SK-N-SH treated with all-trans-retinoic acid at 6 μM for 48 hours (cell line): Measurements from ENCODE around the gene PCDHGC3.

Experiments
- GLIS3 ChIP-seq: fragments of 250-450 bp; sonication (Bioruptor Pico); IDR thresholded peaks from 2 replicates; pipeline ENCODE4 v1.5.0; 2020; ENCODE audit warnings: mild to moderate bottlenecking, moderate library complexity
- PATZ1 ChIP-seq: fragments of 250-450 bp; sonication (Bioruptor Pico); IDR thresholded peaks from 2 replicates; pipeline ENCODE4 v1.8.0; 2020; ENCODE audit warnings: mild to moderate bottlenecking, moderate library complexity, borderline replicate concordance
- PPARA ChIP-seq: fragments of 250-450 bp; sonication (Bioruptor Pico); IDR thresholded peaks from 2 replicates; pipeline ENCODE4 v1.5.0; 2020; ENCODE audit warnings: mild to moderate bottlenecking, borderline replicate concordance
- RARB ChIP-seq: fragments of 250-450 bp; sonication (Bioruptor Pico); IDR thresholded peaks from 2 replicates; pipeline ENCODE4 v1.8.0; 2021; ENCODE audit warnings: mild to moderate bottlenecking, moderate library complexity
- TOX ChIP-seq: fragments of 250-450 bp; sonication (Bioruptor Pico); IDR thresholded peaks from 2 replicates; pipeline ENCODE4 v1.8.0; 2021; ENCODE audit warnings: mild to moderate bottlenecking, moderate library complexity, borderline replicate concordance
- ZC3H10 ChIP-seq: fragments of 250-450 bp; sonication (Bioruptor Pico); IDR thresholded peaks from 2 replicates; pipeline ENCODE4 v1.5.1; 2021; ENCODE audit warnings: mild to moderate bottlenecking, moderate library complexity
- ZFP3 ChIP-seq: fragments of 250-450 bp; sonication (Bioruptor Pico); IDR thresholded peaks from 2 replicates; pipeline ENCODE4 v1.5.0; 2020; ENCODE audit warnings: mild to moderate bottlenecking, moderate library complexity
- ZFP30 ChIP-seq: fragments of 450-650 bp; formaldehyde crosslinking; IDR thresholded peaks from 2 replicates; pipeline ENCODE4 v1.5.0; 2022; ENCODE audit warnings: mild to moderate bottlenecking, moderate library complexity
- ZNF70 ChIP-seq: fragments of 450-650 bp; formaldehyde crosslinking; IDR thresholded peaks from 2 replicates; pipeline ENCODE4 v1.5.0; 2020; ENCODE audit warnings: mild to moderate bottlenecking, moderate library complexity
- TF ChIP-seq, protein P1 (sequence below): fragments of 250-450 bp; sonication (Bioruptor Pico); IDR thresholded peaks from 2 replicates; pipeline ENCODE4 v1.5.0; 2020; ENCODE audit warnings: mild to moderate bottlenecking, moderate library complexity

DNA sequence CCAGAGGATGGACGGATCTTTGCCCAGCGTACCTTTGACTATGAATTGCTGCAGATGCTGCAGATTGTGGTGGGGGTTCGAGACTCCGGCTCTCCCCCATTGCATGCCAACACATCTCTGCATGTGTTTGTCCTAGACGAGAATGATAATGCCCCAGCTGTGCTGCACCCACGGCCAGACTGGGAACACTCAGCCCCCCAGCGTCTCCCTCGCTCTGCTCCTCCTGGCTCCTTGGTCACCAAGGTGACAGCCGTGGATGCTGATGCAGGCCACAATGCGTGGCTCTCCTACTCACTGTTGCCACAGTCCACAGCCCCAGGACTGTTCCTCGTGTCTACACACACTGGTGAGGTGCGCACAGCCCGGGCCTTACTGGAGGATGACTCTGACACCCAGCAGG, 15.0 kb downstream of the PCDHGC3 start:
- no peak for TF ChIP-seq RARB (CRISPR knock-in tag)
- TF ChIP-seq TOX (CRISPR knock-in tag): no peak
- TF ChIP-seq, protein P1, sequence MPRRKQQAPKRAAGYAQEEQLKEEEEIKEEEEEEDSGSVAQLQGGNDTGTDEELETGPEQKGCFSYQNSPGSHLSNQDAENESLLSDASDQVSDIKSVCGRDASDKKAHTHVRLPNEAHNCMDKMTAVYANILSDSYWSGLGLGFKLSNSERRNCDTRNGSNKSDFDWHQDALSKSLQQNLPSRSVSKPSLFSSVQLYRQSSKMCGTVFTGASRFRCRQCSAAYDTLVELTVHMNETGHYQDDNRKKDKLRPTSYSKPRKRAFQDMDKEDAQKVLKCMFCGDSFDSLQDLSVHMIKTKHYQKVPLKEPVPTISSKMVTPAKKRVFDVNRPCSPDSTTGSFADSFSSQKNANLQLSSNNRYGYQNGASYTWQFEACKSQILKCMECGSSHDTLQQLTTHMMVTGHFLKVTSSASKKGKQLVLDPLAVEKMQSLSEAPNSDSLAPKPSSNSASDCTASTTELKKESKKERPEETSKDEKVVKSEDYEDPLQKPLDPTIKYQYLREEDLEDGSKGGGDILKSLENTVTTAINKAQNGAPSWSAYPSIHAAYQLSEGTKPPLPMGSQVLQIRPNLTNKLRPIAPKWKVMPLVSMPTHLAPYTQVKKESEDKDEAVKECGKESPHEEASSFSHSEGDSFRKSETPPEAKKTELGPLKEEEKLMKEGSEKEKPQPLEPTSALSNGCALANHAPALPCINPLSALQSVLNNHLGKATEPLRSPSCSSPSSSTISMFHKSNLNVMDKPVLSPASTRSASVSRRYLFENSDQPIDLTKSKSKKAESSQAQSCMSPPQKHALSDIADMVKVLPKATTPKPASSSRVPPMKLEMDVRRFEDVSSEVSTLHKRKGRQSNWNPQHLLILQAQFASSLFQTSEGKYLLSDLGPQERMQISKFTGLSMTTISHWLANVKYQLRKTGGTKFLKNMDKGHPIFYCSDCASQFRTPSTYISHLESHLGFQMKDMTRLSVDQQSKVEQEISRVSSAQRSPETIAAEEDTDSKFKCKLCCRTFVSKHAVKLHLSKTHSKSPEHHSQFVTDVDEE (CRISPR knock-in tag): no peak
- no peak for TF ChIP-seq ZFP3
- no peak for TF ChIP-seq ZC3H10 (CRISPR knock-in tag)
- no peak for TF ChIP-seq GLIS3
- TF ChIP-seq ZFP30 (CRISPR knock-in tag): no peak
- TF ChIP-seq PPARA: no peak
- TF ChIP-seq ZNF70: no peak
- TF ChIP-seq PATZ1 (CRISPR knock-in tag): no peak
